Esophagus squamous epithelium (tissue), 4 donors: ENCODE data around the gene TNNT3.

Experiments used
- CTCF ChIP-seq, 6 experiments: fragments of 450-650 bp in 4 of 6; fragments of 200-600 bp in 2 of 6; sonication (generic) in 2 of 6; IDR thresholded peaks; one replicate each; pipeline ENCODE4 v1.5.1; 2016 to 2019; ENCODE audit warnings: antibody characterized with exemption in 6 of 6, mild to moderate bottlenecking in 4 of 6, moderate library complexity in 4 of 6
- POLR2A ChIP-seq, 4 donors: fragments of 450-650 bp; IDR thresholded peaks; one replicate each; pipeline ENCODE4 v1.6.1; 2017; ENCODE audit warnings: antibody characterized with exemption in 4 of 4, mild to moderate bottlenecking in 4 of 4, moderate library complexity in 3 of 4

GRCh38 chr11:1870721-1871466 is 48.6 kb upstream of the TNNT3 start:
- TF ChIP-seq CTCF (IDR thresholded peaks at IDR 0.05) (no peak), POLR2A (IDR thresholded peaks at IDR 0.05) (no peak)
